ENCODE results near the gene ASB18. TPM values are rescaled to one million over a fixed set of nuclear protein-coding genes. Genes with fewer than 3 reads are reported as not detected.

The ASB18 gene, protein sequence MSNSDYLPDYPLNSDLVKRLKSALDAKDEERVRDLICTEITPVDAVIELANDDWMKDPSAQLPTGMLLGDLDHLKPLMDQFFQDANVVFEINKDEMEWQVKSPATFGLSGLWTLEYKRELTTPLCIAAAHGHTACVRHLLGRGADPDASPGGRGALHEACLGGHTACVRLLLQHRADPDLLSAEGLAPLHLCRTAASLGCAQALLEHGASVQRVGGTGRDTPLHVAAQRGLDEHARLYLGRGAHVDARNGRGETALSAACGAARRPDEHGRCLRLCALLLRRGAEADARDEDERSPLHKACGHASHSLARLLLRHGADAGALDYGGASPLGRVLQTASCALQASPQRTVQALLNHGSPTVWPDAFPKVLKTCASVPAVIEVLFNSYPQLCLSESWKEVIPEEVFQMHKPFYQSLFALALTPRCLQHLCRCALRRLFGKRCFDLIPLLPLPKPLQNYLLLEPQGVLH
- total RNA-seq: not detected
- not detected for polyA plus RNA-seq
- long read RNA-seq, donor 1: 0 reads
- long read RNA-seq, donor 2, partial matches to known transcripts: 0 of 1 reads
- long read RNA-seq, donor 2, other reads (novel, unspliced or antisense): 1 of 1 reads

DNA sequence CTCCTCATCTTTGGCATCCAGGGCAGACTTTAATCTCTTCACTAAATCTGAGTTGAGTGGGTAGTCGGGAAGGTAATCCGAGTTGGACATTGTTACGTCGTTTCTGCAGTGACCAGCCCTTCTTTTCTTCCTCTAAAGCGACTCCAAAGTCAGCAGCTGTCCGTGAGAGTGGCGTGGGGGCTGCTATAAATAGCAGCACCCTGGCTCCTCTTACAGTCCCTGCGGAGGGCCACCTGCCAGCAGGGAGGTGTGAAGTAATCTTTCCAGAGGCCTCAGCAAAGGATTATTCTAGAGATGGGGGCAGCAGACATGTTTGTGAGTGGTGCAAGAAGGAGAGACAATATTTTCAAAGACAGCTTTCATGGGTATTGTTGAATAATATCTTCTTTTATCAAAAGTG, at the start of gene ASB18:
Gene ASB18 (minus strand): TSS at position 151 of the 400 bp plus-strand sequence. CDS start 61 bp downstream, at position 90.
- Histone ChIP-seq H3K27me3 (ENCODE audit: control insufficient read depth in 1 of 2, insufficient read depth in 2 of 2, low read length in 1 of 2) (no peaks in the 10 kb centered on the region), H3K4me3 (ENCODE audit: low read length in 2 of 2) (no peak within 1 kb of the TSS), H3K4me1 (ENCODE audit: control insufficient read depth in 1 of 2, insufficient read depth in 2 of 2, low read length in 2 of 2) (no peaks in the 10 kb centered on the region), H3K27ac (ENCODE audit: low read depth in 1 of 2, low read length in 2 of 2) (no peak within 1 kb of the TSS), H3K36me3 (ENCODE audit: control insufficient read depth in 1 of 2, insufficient read depth in 2 of 2, low read length in 1 of 2) (no peaks in the 10 kb centered on the region), H3K9me3 (ENCODE audit: control insufficient read depth, low read length) (peaks cover 2% of the 10 kb centered on the region)
- ATAC-seq (ENCODE audit: low FRiP score) (no peak), DNase-seq (no peak)
- intact Hi-C loops (cut with DNase I): no loop called here
- WGBS, 2 donors: 7 to 8% methylated on average over 8 of the region's 8 CpGs

DNA sequence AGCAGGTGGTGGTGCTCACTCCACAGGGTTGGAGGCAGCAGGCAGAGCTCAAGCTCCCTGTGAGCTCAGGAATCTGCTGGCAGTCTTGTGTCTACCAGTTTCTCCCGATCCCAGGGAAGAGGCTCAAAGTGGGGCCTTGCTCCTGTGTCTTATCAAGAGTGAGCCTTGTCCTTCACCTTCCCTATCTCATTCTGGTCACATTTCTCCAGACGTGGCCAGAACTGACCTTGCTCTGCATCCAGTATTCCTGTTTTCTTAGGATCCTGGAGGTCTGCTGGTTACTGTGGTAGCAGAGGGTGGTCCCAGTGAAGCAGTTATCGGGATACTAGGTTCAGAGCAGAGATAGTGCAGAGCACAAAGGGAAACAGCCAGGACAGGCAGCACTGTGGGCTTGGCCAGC, 47.1 kb upstream of the ASB18 start:
- peaks cover 2% of the 10 kb centered on the region for H3K9me3 ChIP-seq (ENCODE audit: control insufficient read depth, low read length)
- WGBS, 2 donors: 87 to 94% methylated on average over 3 of the region's 3 CpGs
- ATAC-seq (ENCODE audit: low FRiP score) (no peak), DNase-seq (no peak)
- H3K4me1 ChIP-seq (ENCODE audit: control insufficient read depth in 1 of 2, insufficient read depth in 2 of 2, low read length in 2 of 2): no peaks in the 10 kb centered on the region
- no peaks in the 10 kb centered on the region for H3K27me3 ChIP-seq (ENCODE audit: control insufficient read depth in 1 of 2, insufficient read depth in 2 of 2, low read length in 1 of 2)
- intact Hi-C loops (cut with DNase I): no loop called here
- no peaks in the 10 kb centered on the region for H3K36me3 ChIP-seq (ENCODE audit: control insufficient read depth in 1 of 2, insufficient read depth in 2 of 2, low read length in 1 of 2)
- no peak overlapping the region for H3K4me3 ChIP-seq (ENCODE audit: low read length in 2 of 2)
- H3K27ac ChIP-seq (ENCODE audit: low read depth in 1 of 2, low read length in 2 of 2): no peak overlapping the region

DNA sequence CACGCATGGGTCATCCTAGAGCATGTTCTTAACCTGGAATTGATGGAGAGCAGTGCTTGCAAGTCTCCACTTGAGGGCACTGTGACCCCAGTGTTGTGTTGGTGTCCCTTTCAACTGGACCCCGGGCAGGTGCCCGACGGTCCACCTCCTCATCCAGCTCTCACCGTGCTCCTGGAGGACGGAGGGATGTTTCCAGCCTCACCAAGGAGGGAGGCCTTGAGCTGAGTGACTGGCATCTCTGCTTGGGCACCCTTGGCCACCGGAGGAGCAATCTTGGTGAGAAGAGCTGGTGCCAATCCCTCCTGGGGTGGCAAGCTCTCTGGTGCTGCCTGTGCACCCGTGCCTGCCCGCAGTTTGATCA, 45.4 kb upstream of the ASB18 start:
- Histone ChIP-seq H3K27ac (ENCODE audit: low read depth in 1 of 2, low read length in 2 of 2) (no peak overlapping the region), H3K4me3 (ENCODE audit: low read length in 2 of 2) (no peak overlapping the region), H3K4me1 (ENCODE audit: control insufficient read depth in 1 of 2, insufficient read depth in 2 of 2, low read length in 2 of 2) (no peaks in the 10 kb centered on the region), H3K27me3 (ENCODE audit: control insufficient read depth in 1 of 2, insufficient read depth in 2 of 2, low read length in 1 of 2) (no peaks in the 10 kb centered on the region), H3K36me3 (ENCODE audit: control insufficient read depth in 1 of 2, insufficient read depth in 2 of 2, low read length in 1 of 2) (no peaks in the 10 kb centered on the region), H3K9me3 (ENCODE audit: control insufficient read depth, low read length) (peaks cover 2% of the 10 kb centered on the region)
- intact Hi-C loops (cut with DNase I): no loop called here
- DNase-seq (no peak), ATAC-seq (ENCODE audit: low FRiP score) (no peak)
- WGBS, 2 donors: 44 to 46% methylated on average over 8 to 9 of the region's 9 CpGs

DNA sequence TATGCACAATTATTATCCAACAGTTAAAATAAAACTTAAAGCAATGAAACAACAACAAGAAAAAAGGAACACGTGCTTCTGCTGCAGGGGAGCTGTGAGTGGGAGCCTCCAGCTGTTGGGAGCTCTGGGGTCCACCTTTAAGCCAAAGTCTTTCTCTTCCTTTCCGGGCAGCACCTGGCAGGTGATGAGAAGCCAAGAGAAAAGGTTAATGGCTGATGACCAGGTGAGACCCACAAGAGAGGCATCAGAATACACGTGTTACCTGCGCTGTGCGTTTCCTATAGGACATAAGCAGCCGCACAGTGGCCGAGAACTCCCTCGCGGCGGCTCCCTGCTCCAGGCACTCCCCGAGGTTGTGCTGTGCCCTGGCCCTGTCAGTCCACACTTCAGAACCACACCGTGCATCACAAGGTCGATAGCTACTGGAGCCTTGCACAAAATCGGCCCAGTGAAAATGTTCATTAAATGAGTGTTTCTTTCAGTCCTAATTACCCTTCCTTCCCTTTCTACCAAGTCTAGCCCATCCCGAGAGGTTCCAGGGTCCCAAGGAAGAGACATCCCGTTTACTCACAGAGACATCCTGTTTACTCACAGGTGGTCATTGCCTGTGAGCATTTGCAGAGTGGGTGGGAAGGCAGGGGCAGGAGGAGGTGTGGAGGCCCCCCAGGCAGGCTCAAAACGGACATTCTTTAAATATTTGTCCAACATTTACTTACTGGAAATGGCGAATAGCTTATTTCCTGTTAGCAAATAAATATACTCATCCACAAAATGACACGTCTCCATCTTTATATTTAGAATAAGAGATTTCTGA, 44.9 kb upstream of the ASB18 start:
- ATAC-seq (ENCODE audit: low FRiP score): no peak
- WGBS, 2 donors: 70 to 72% methylated on average over 19 of the region's 19 CpGs
- no peaks in the 10 kb centered on the region for H3K36me3 ChIP-seq (ENCODE audit: control insufficient read depth in 1 of 2, insufficient read depth in 2 of 2, low read length in 1 of 2)

GRCh38 chr2:236307641-236308040, 43.4 kb upstream of the ASB18 start:
- intact Hi-C loops (cut with DNase I): no loop called here
- no peak for ATAC-seq (ENCODE audit: low FRiP score)
- H3K9me3 ChIP-seq (ENCODE audit: control insufficient read depth, low read length): peaks cover 2% of the 10 kb centered on the region
- no peak overlapping the region for H3K27ac ChIP-seq (ENCODE audit: low read depth in 1 of 2, low read length in 2 of 2)
- no peak for DNase-seq
- no peak overlapping the region for H3K4me3 ChIP-seq (ENCODE audit: low read length in 2 of 2)
- WGBS, 2 donors: 78 to 80% methylated on average over 12 of the region's 12 CpGs
- no peaks in the 10 kb centered on the region for H3K36me3 ChIP-seq (ENCODE audit: control insufficient read depth in 1 of 2, insufficient read depth in 2 of 2, low read length in 1 of 2)
- no peaks in the 10 kb centered on the region for H3K27me3 ChIP-seq (ENCODE audit: control insufficient read depth in 1 of 2, insufficient read depth in 2 of 2, low read length in 1 of 2)
- no peaks in the 10 kb centered on the region for H3K4me1 ChIP-seq (ENCODE audit: control insufficient read depth in 1 of 2, insufficient read depth in 2 of 2, low read length in 2 of 2)

More for the DNA sequence above, 44.9 kb upstream of the ASB18 start:
- DNase-seq: no peak
- Histone ChIP-seq H3K27me3 (ENCODE audit: control insufficient read depth in 1 of 2, insufficient read depth in 2 of 2, low read length in 1 of 2) (no peaks in the 10 kb centered on the region), H3K27ac (ENCODE audit: low read depth in 1 of 2, low read length in 2 of 2) (no peak overlapping the region), H3K4me3 (ENCODE audit: low read length in 2 of 2) (no peak overlapping the region), H3K4me1 (ENCODE audit: control insufficient read depth in 1 of 2, insufficient read depth in 2 of 2, low read length in 2 of 2) (no peaks in the 10 kb centered on the region), H3K9me3 (ENCODE audit: control insufficient read depth, low read length) (peaks cover 2% of the 10 kb centered on the region)
- intact Hi-C loops (cut with DNase I): no loop called here

DNA sequence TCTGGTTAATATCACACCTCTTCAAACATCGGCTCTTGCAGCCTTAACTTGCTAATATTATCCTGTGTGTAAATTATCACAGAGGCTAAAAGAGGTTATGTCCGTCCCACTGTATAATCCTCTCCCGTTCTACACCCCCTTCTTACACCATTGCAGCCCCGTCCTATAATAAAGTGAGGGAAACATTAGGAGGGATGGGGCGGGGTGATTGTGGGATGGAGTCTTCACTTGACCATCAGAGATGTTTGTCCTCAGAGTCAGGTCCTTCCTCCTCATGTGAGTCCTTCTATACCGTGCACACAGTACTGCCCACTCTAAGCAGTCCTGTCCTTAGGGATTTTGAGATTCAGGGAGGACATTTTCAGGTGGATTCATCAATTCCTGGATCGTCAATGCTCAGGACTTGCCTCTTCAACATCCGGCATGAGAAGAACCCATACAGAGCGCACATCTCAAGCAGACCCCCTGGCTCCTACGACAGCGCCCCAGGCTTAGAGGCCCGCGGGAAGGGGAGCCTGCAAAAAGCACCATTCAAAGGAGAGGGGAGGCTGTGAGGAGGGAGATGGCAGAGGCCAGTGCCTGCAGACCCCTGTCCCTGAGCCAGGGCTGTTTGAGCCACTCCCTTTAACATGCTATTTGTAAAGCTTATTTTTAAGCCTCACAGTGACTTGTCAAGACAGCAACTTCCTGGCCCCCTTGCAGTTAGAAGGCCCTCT, 42.8 kb upstream of the ASB18 start:
- ATAC-seq (ENCODE audit: low FRiP score): no peak
- DNase-seq: no peak
- H3K4me3 ChIP-seq (ENCODE audit: low read length in 2 of 2): no peak overlapping the region
- peaks cover 2% of the 10 kb centered on the region for H3K9me3 ChIP-seq (ENCODE audit: control insufficient read depth, low read length)
- no peaks in the 10 kb centered on the region for H3K36me3 ChIP-seq (ENCODE audit: control insufficient read depth in 1 of 2, insufficient read depth in 2 of 2, low read length in 1 of 2)
- intact Hi-C loops (cut with DNase I): no loop called here
- H3K4me1 ChIP-seq (ENCODE audit: control insufficient read depth in 1 of 2, insufficient read depth in 2 of 2, low read length in 2 of 2): no peaks in the 10 kb centered on the region
- no peaks in the 10 kb centered on the region for H3K27me3 ChIP-seq (ENCODE audit: control insufficient read depth in 1 of 2, insufficient read depth in 2 of 2, low read length in 1 of 2)
- no peak overlapping the region for H3K27ac ChIP-seq (ENCODE audit: low read depth in 1 of 2, low read length in 2 of 2)
- 78 to 80% methylated on average over 13 of the region's 13 CpGs for WGBS, 2 donors

- WGBS, 2 donors: 75 to 78% methylated on average over 6 of the region's 6 CpGs
- no peak overlapping the region for H3K27ac ChIP-seq (ENCODE audit: low read depth in 1 of 2, low read length in 2 of 2)
- no peak overlapping the region for H3K4me3 ChIP-seq (ENCODE audit: low read length in 2 of 2)
- intact Hi-C loops (cut with DNase I): no loop called here
- H3K9me3 ChIP-seq (ENCODE audit: control insufficient read depth, low read length): peaks cover 2% of the 10 kb centered on the region
- ATAC-seq (ENCODE audit: low FRiP score): no peak
- H3K27me3 ChIP-seq (ENCODE audit: control insufficient read depth in 1 of 2, insufficient read depth in 2 of 2, low read length in 1 of 2): no peaks in the 10 kb centered on the region
- no peaks in the 10 kb centered on the region for H3K4me1 ChIP-seq (ENCODE audit: control insufficient read depth in 1 of 2, insufficient read depth in 2 of 2, low read length in 2 of 2)
- no peaks in the 10 kb centered on the region for H3K36me3 ChIP-seq (ENCODE audit: control insufficient read depth in 1 of 2, insufficient read depth in 2 of 2, low read length in 1 of 2)
- no peak for DNase-seq
These were observed 41.9 kb upstream of the ASB18 start for GRCh38 chr2:236305964-236306605.

DNA sequence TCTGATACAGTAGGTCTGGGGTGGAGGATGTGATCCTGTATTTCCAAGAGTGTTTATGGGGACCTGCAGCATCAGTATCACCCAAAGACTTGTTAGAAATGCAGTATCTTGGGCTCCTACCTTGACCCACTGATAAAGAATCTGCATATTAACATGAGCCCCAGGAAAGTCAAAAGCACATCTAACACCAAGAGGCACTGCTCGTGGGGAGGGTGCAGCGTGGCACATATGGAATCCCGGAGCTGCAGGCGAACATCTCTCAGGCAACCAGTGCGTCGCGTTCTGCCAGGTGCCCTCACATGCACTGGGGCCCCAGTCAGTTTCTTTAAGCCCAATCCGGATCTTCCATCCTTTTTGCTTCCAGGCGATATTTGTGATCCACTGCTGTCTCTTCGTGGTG, 41.3 kb upstream of the ASB18 start:
- intact Hi-C loops (cut with DNase I): no loop called here
- Histone ChIP-seq H3K27ac (ENCODE audit: low read depth in 1 of 2, low read length in 2 of 2) (no peak overlapping the region), H3K27me3 (ENCODE audit: control insufficient read depth in 1 of 2, insufficient read depth in 2 of 2, low read length in 1 of 2) (no peaks in the 10 kb centered on the region), H3K4me3 (ENCODE audit: low read length in 2 of 2) (no peak overlapping the region), H3K36me3 (ENCODE audit: control insufficient read depth in 1 of 2, insufficient read depth in 2 of 2, low read length in 1 of 2) (no peaks in the 10 kb centered on the region), H3K9me3 (ENCODE audit: control insufficient read depth, low read length) (peaks cover 2% of the 10 kb centered on the region), H3K4me1 (ENCODE audit: control insufficient read depth in 1 of 2, insufficient read depth in 2 of 2, low read length in 2 of 2) (no peaks in the 10 kb centered on the region)
- no peak for ATAC-seq (ENCODE audit: low FRiP score)
- DNase-seq: no peak
- 86% methylated on average over 10 of the region's 10 CpGs for WGBS, 2 donors
